ENCODE results near the gene PCBP3.
"Not testable (repeated sequence)": the region's sequence is repeated elsewhere in the genome, so short reads cannot be mapped to it uniquely, and the experiment has no call there.

Gene PCBP3

GRCh38 chr21:45806042-45806441 is 162.5 kb downstream of the PCBP3 start:
- DNase-seq (ENCODE audit: low read depth) = no peak
- H3K4me3 ChIP-seq (ENCODE audit: low read depth, low read length) = no peak overlapping the region
- TF ChIP-seq CTCF (IDR thresholded peaks at IDR 0.05; ENCODE audit: low read depth, low read length, missing control alignments) = no peak
- in situ Hi-C loops (cut with HindIII; ENCODE audit: low sequenced_read_pairs) = no loop called here

- in situ Hi-C loops (cut with HindIII; ENCODE audit: low sequenced_read_pairs); DNase-seq (ENCODE audit: low read depth); H3K4me3 ChIP-seq (ENCODE audit: low read depth, low read length): not testable (repeated sequence)
Observed at GRCh38 chr21:45808663-45809062, 165.1 kb downstream of the PCBP3 start.

GRCh38 chr21:45809421-45809820 is 165.9 kb downstream of the PCBP3 start:
- no peak overlapping the region for H3K4me3 ChIP-seq (ENCODE audit: low read depth, low read length)
- DNase-seq (ENCODE audit: low read depth) = no peak
- no peak for TF ChIP-seq CTCF (IDR thresholded peaks at IDR 0.05; ENCODE audit: low read depth, low read length, missing control alignments)
- in situ Hi-C loops (cut with HindIII; ENCODE audit: low sequenced_read_pairs) = no loop called here

GRCh38 chr21:45811136-45811535 is 167.6 kb downstream of the PCBP3 start:
- DNase-seq (ENCODE audit: low read depth) = no peak
- no peak overlapping the region for H3K4me3 ChIP-seq (ENCODE audit: low read depth, low read length)
- in situ Hi-C loops (cut with HindIII; ENCODE audit: low sequenced_read_pairs) = no loop called here
- TF ChIP-seq CTCF (IDR thresholded peaks at IDR 0.05; ENCODE audit: low read depth, low read length, missing control alignments) = no peak

- in situ Hi-C loops (cut with HindIII; ENCODE audit: low sequenced_read_pairs); H3K4me3 ChIP-seq (ENCODE audit: low read depth, low read length); DNase-seq (ENCODE audit: low read depth): not testable (repeated sequence)
Observed at GRCh38 chr21:45814210-45814940, 170.8 kb downstream of the PCBP3 start.

- in situ Hi-C loops (cut with HindIII; ENCODE audit: low sequenced_read_pairs); DNase-seq (ENCODE audit: low read depth); H3K4me3 ChIP-seq (ENCODE audit: low read depth, low read length): not testable (repeated sequence)
Observed at GRCh38 chr21:45815781-45816180, 172.3 kb downstream of the PCBP3 start.

- TF ChIP-seq CTCF (IDR thresholded peaks at IDR 0.05; ENCODE audit: low read depth, low read length, missing control alignments) = no peak
- H3K4me3 ChIP-seq (ENCODE audit: low read depth, low read length) = no peak overlapping the region
- no peak for DNase-seq (ENCODE audit: low read depth)
- in situ Hi-C loops (cut with HindIII; ENCODE audit: low sequenced_read_pairs) = no loop called here
Observed at GRCh38 chr21:45816794-45817193, 173.3 kb downstream of the PCBP3 start.

- H3K4me3 ChIP-seq (ENCODE audit: low read depth, low read length) = no peak overlapping the region
- in situ Hi-C loops (cut with HindIII; ENCODE audit: low sequenced_read_pairs) = no loop called here
- no peak for DNase-seq (ENCODE audit: low read depth)
- TF ChIP-seq CTCF (IDR thresholded peaks at IDR 0.05; ENCODE audit: low read depth, low read length, missing control alignments) = no peak
Observed at GRCh38 chr21:45817345-45817744, 173.8 kb downstream of the PCBP3 start.

All from astrocyte of the cerebellum (primary cell).